Raji (cell line): ENCODE results near the gene FAM83B.

ENCODE experiments used
- POLR2A ChIP-seq: IDR thresholded peaks from 2 replicates; pipeline ENCODE4 v1.6.1; 2011; ENCODE audit warnings: low read depth, low read length, control low read depth; ENCODE audit not compliant: insufficient read depth

FAM83B gene

DNA sequence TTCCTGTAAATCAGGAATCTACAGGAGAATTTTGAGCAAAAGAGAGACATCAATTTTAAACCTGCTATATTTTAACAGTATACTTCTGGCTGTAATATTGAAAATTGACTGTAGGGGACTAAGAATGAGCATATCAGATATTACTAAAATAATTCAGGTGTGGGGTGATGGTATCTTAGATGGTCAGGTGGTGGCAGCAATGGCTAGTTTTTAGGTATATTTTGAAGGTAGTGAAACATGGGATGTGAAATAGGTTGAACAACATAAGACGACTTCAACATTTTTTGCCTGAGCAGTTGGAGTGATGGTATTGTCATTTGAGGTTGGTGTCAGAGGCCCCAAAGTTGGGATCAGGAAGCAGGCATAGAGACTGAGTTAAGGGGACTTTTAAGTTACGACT, 32.1 kb downstream of the FAM83B start:
- TF ChIP-seq POLR2A: no peak

DNA sequence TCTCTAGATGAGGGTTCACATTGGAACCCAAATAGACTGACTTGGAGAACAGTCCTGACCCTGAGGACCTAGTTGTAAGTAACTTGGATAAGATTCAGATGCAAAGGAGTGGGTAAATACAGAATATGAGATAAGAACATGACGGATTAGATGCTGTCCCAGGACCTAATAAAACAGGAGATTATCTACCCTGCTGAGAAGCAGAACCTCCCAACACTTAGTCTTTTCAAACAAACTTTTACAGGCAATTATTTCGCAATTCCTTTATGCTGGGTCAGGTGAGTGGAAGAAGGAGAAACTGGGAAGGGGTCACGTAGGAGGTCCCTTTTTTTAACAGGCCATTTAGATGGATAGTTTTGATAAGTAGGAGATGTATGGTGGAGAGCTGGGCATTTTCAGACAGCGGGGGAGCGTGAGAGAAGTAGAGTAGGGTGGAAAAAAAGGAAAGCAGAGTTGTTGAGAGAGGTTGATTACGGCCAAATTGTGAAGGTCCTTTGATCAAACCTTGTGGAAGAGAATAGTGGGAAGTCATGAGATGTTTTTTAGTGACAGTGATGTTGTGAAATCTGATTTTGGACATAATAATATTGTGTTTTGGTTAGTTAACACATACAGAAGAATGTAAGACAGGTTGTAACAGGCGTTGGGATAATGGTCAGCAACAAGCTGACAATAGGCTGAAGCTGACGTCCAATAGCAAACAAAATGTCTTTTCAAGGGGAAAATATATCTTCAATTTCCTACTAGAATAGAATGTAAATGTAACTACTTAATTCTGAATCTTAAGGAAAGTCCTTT, 32.8 kb downstream of the FAM83B start:
- TF ChIP-seq POLR2A: no peak

- TF ChIP-seq POLR2A: no peak
These were observed 34.6 kb downstream of the FAM83B start for GRCh38 chr6:54881067-54881730.

GRCh38 chr6:54886932-54887584, 40.5 kb downstream of the FAM83B start:
- TF ChIP-seq POLR2A: no peak

GRCh38 chr6:54891536-54891935, 45.0 kb downstream of the FAM83B start:
- TF ChIP-seq POLR2A: no peak

DNA sequence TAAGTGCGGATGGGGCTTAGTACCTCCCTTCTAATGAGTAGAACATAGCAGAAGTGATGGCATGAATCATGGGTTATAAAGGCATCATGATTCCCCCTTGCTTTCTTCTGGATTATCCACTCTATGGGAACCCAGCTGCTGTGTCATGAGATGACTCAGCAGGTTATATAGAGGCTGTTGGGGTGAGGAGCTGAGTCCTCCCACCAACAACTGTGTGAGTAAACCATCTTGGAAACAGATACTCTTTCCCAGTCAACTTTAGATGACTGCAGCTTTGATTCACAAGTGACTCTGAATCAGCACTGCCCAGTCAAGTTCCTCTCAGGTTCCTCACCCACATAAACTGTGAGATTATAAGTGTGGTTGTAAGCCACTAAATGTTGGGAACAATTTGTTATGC, 46.3 kb downstream of the FAM83B start:
- TF ChIP-seq POLR2A: no peak

GRCh38 chr6:54893818-54894217, 47.2 kb downstream of the FAM83B start:
- TF ChIP-seq POLR2A: no peak

- TF ChIP-seq POLR2A: no peak
These were observed 49.7 kb downstream of the FAM83B start for GRCh38 chr6:54896302-54896701.

GRCh38 chr6:54897462-54898189, 51.1 kb downstream of the FAM83B start:
- TF ChIP-seq POLR2A: no peak

- TF ChIP-seq POLR2A: no peak
These were observed 52.2 kb downstream of the FAM83B start for GRCh38 chr6:54898767-54899166.

DNA sequence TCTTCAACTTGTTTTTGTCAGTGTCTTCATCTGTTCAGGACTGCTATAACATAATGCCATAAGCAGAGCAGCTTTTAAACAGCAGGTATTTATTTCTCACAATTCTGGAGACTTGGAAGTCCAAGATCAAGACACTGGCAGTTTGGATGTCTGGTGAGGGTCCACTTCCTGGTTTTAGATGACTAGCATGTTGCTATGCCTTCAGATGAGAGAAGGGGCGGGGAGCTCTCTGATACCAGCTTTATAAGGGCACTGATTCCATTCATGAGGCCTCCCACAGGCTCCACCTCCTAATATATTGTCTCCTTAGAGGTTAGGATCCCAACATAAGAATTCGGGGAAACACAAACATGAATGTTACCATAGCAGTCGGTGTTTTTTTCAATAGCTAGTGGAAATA, 52.9 kb downstream of the FAM83B start:
- no peak for TF ChIP-seq POLR2A

DNA sequence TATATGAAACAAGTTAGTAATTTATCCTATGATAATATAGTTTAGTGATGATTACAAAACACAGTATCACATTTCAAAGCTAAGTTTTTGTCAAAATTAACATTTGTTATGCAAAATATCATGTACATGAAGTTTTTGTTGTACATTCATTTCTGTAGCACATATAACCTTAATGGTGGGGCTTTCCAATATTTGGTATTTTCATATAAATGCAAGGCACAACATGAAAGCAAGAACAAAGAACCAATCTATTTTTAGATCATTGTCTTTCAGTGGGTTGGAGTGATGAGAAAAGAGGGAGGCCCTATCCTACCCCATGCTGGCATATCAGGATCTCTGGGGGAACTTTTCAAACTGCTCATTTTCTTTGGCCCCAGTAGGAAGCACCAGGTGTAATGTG, 53.4 kb downstream of the FAM83B start:
- TF ChIP-seq POLR2A: no peak

GRCh38 chr6:54900666-54901065, 54.1 kb downstream of the FAM83B start:
- TF ChIP-seq POLR2A: no peak

- TF ChIP-seq POLR2A: no peak
These were observed 57.3 kb downstream of the FAM83B start for GRCh38 chr6:54903884-54904283.

GRCh38 chr6:54907355-54907754, 60.8 kb downstream of the FAM83B start:
- no peak for TF ChIP-seq POLR2A
